Mucosa of descending colon (tissue), 3 donors: Measurements from ENCODE around the gene CPA4. TPM values are rescaled to one million over a fixed set of nuclear protein-coding genes. Genes with fewer than 3 reads are reported as not detected.

ENCODE experiments used
- ATAC-seq: fragments of 200-7000 bp; cut with Tn5 transposase; one replicate; pipeline ENCODE4 v1.9.1; 2020; ENCODE audit warnings: mild to moderate bottlenecking, moderate library complexity
- DNase-seq, 3 donors: peaks; one replicate each; pipeline ENCODE4 v3.0.0-alpha.2; 2020
- H3K36me3 ChIP-seq: fragments of 200-600 bp; one replicate; pipeline ENCODE4 v1.8.0; 2021; ENCODE audit warnings: low read depth, mild to moderate bottlenecking
- H3K4me1 ChIP-seq: fragments of 200-600 bp; one replicate; pipeline ENCODE4 v1.8.0; 2021; ENCODE audit warnings: low read depth, mild to moderate bottlenecking
- H3K4me3 ChIP-seq: fragments of 200-600 bp; one replicate; pipeline ENCODE4 v1.8.0; 2021; ENCODE audit warnings: mild to moderate bottlenecking
- H3K9me3 ChIP-seq: fragments of 200-600 bp; one replicate; pipeline ENCODE4 v1.8.0; 2021; ENCODE audit warnings: mild to moderate bottlenecking
- CTCF ChIP-seq: fragments of 200-600 bp; IDR thresholded peaks from one replicate; pipeline ENCODE4 v1.8.0; 2022; ENCODE audit warnings: antibody characterized with exemption, mild to moderate bottlenecking
- intact Hi-C, 2 donors: fragments of 100-400 bp; cut with DNase I in 1 of 2; cut with micrococcal nuclease in 1 of 2; formaldehyde crosslinking; loops; one replicate each; pipeline versions ENCODE4 v1.11.0 to v1.11.1; 2022; cut with DNase I, micrococcal nuclease
- total RNA-seq, 3 donors: library from RNA; stranded (reverse); fragmentation: NEBNext Ultra II Directional in 2 of 3; extraction: Animal tissue kit (Norgen Biotek cat#: 25700) in 2 of 3; gene quantifications; one replicate each; pipeline versions ENCODE4 v1.2.1 to v1.2.4, GENCODE V29; 2021 to 2023
- donor health status: DM: no; HTN: no; CAD: no; lungs with moderate emphysema.
- donor health status: DM: no; HTN: no; CAD: no.
- donor health status: DM: no; HTN: yes; CAD: no.

Gene CPA4
- total RNA-seq, 3 donors from 2014 or later = not detected

GRCh38 chr7:130276796-130277762 lies 15.9 kb upstream of the CPA4 start:
- Histone ChIP-seq H3K4me3 (no peak overlapping the region), H3K4me1 (no peaks in the 10 kb centered on the region), H3K36me3 (no peaks in the 10 kb centered on the region), H3K9me3 (no peaks in the 10 kb centered on the region)
- intact Hi-C loops = no loop called here
- no peak for ATAC-seq
- DNase-seq = no peak
- no peak for TF ChIP-seq CTCF

GRCh38 chr7:130277763-130278643 lies 15.0 kb upstream of the CPA4 start:
- Histone ChIP-seq H3K4me1 (no peaks in the 10 kb centered on the region), H3K9me3 (no peaks in the 10 kb centered on the region), H3K4me3 (no peak overlapping the region), H3K36me3 (no peaks in the 10 kb centered on the region)
- peak in 2 of 3 donors; percentile 33 to 43 for DNase-seq
- peak; percentile 45 for ATAC-seq
- intact Hi-C loops = no loop called here
- TF ChIP-seq CTCF = peak; percentile 19

- peak; percentile 26 for ATAC-seq
- DNase-seq = peak in 1 of 3 donors; percentile 24
- H3K36me3 ChIP-seq = no peaks in the 10 kb centered on the region
- intact Hi-C loops = no loop called here
- H3K4me1 ChIP-seq = no peaks in the 10 kb centered on the region
- no peak overlapping the region for H3K4me3 ChIP-seq
- TF ChIP-seq CTCF = no peak
- H3K9me3 ChIP-seq = no peaks in the 10 kb centered on the region
These were observed 14.1 kb upstream of the CPA4 start for GRCh38 chr7:130278860-130279259.

GRCh38 chr7:130279286-130279685 lies 13.7 kb upstream of the CPA4 start:
- H3K36me3 ChIP-seq = no peaks in the 10 kb centered on the region
- no peaks in the 10 kb centered on the region for H3K4me1 ChIP-seq
- no peak overlapping the region for H3K4me3 ChIP-seq
- DNase-seq (no peak), ATAC-seq (no peak)
- TF ChIP-seq CTCF = no peak
- intact Hi-C loops = no loop called here
- H3K9me3 ChIP-seq = no peaks in the 10 kb centered on the region

- DNase-seq (no peak), ATAC-seq (no peak)
- H3K36me3 ChIP-seq = no peaks in the 10 kb centered on the region
- no peak overlapping the region for H3K4me3 ChIP-seq
- intact Hi-C loops = no loop called here
- no peaks in the 10 kb centered on the region for H3K9me3 ChIP-seq
- no peaks in the 10 kb centered on the region for H3K4me1 ChIP-seq
- TF ChIP-seq CTCF = no peak
These were observed 13.1 kb upstream of the CPA4 start for GRCh38 chr7:130279906-130280305.
